ENCODE results near the gene DENND5A.

DNA sequence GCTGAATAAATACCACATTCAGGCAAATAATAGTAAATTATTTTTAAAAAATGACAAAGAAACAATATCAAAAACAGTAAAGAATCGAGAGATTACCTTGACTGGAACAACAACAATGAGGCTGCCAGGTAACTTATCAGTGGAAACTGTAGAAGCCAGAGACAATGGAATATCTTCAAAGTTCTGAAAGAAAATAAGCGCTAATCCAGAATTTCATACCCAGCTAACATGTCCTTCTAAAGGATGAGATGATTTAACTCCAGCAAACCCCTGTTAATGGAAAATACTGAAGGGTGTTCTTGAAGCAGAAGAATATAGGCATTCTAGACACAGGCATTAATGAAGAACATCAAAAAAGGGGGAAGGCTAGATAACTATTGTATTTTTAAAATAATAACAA, 153.1 kb downstream of the DENND5A start:
- TF ChIP-seq, protein P1, sequence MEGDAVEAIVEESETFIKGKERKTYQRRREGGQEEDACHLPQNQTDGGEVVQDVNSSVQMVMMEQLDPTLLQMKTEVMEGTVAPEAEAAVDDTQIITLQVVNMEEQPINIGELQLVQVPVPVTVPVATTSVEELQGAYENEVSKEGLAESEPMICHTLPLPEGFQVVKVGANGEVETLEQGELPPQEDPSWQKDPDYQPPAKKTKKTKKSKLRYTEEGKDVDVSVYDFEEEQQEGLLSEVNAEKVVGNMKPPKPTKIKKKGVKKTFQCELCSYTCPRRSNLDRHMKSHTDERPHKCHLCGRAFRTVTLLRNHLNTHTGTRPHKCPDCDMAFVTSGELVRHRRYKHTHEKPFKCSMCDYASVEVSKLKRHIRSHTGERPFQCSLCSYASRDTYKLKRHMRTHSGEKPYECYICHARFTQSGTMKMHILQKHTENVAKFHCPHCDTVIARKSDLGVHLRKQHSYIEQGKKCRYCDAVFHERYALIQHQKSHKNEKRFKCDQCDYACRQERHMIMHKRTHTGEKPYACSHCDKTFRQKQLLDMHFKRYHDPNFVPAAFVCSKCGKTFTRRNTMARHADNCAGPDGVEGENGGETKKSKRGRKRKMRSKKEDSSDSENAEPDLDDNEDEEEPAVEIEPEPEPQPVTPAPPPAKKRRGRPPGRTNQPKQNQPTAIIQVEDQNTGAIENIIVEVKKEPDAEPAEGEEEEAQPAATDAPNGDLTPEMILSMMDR (IDR thresholded peaks at IDR 0.05; ENCODE audit: low read depth, low read length, missing input control), result no peak
- TF ChIP-seq JUND (IDR thresholded peaks at IDR 0.05), result no peak
- TF ChIP-seq EGR1 (IDR thresholded peaks at IDR 0.05; ENCODE audit: low read depth in 2 of 2), result no peak
- TF ChIP-seq REST (IDR thresholded peaks at IDR 0.05), result no peak
- TF ChIP-seq SP1 (IDR thresholded peaks at IDR 0.05), result no peak
- TF ChIP-seq RAD21 (IDR thresholded peaks at IDR 0.05), result no peak
- no peak for TF ChIP-seq NR2F2 (IDR thresholded peaks at IDR 0.05)
- no peak for TF ChIP-seq RXRA (IDR thresholded peaks at IDR 0.05)
- TF ChIP-seq TAF1 (conservative IDR thresholded peaks at IDR 0.05), result no peak
- no peak for TF ChIP-seq YY1 (IDR thresholded peaks at IDR 0.05)
- TF ChIP-seq ZBTB33 (IDR thresholded peaks at IDR 0.05), result no peak
- TF ChIP-seq FOXA1 (IDR thresholded peaks at IDR 0.05), result no peak

Data from liver (tissue), 3 donors.